GM18870 (cell line): ENCODE data around the gene SOCS7.

Experiments used
- ATAC-seq: cut with Tn5 transposase; IDR thresholded peaks from one replicate; pipeline ENCODE4 v1.9.1; 2021; ENCODE audit warnings: moderate library complexity; ENCODE audit not compliant: unreplicated experiment

The SOCS7 gene

GRCh38 chr17:38418693-38419507, 67.3 kb downstream of the SOCS7 start:
- no peak for ATAC-seq

GRCh38 chr17:38419508-38419981, 67.9 kb downstream of the SOCS7 start:
- ATAC-seq: no peak

- ATAC-seq: no peak
These were observed 68.9 kb downstream of the SOCS7 start for GRCh38 chr17:38420518-38420917.

- no peak for ATAC-seq
These were observed 69.7 kb downstream of the SOCS7 start for GRCh38 chr17:38421171-38421841.

GRCh38 chr17:38421871-38422827, 70.5 kb downstream of the SOCS7 start:
- no peak for ATAC-seq

GRCh38 chr17:38424297-38424972, 72.8 kb downstream of the SOCS7 start:
- no peak for ATAC-seq

- ATAC-seq: no peak
These were observed 73.4 kb downstream of the SOCS7 start for GRCh38 chr17:38425031-38425430.

- ATAC-seq: no peak
These were observed 74.1 kb downstream of the SOCS7 start for GRCh38 chr17:38425744-38426143.

- ATAC-seq: no peak
These were observed 74.8 kb downstream of the SOCS7 start for GRCh38 chr17:38426441-38426840.

- ATAC-seq: no peak
These were observed 75.7 kb downstream of the SOCS7 start for GRCh38 chr17:38427160-38427949.

GRCh38 chr17:38428112-38428642, 76.5 kb downstream of the SOCS7 start, which contains the start of gene ARHGAP23:
ARHGAP23 (plus strand) TSS chr17:38428464; CDS start chr17:38428486, 22 bp downstream.
- ATAC-seq: no peak

- no peak for ATAC-seq
These were observed 77.2 kb downstream of the SOCS7 start for GRCh38 chr17:38428643-38429371.

- ATAC-seq: no peak
These were observed 77.9 kb downstream of the SOCS7 start for GRCh38 chr17:38429476-38430100.

GRCh38 chr17:38430316-38430715, 78.7 kb downstream of the SOCS7 start:
- no peak for ATAC-seq

GRCh38 chr17:38430822-38431221, 79.2 kb downstream of the SOCS7 start:
- no peak for ATAC-seq

- ATAC-seq: no peak
These were observed 79.9 kb downstream of the SOCS7 start for GRCh38 chr17:38431346-38432145.

GRCh38 chr17:38434178-38434665, 82.6 kb downstream of the SOCS7 start:
- no peak for ATAC-seq
